ENCODE measurements around the gene FAM50B.

FAM50B gene

GRCh38 chr6:3841066-3841454 lies 8.1 kb upstream of the FAM50B start:
- DNase-seq (ENCODE audit: insufficient read length, low spot score) (no peak), FAIRE-seq (no peak)
- no peak for TF ChIP-seq CTCF (IDR thresholded peaks at IDR 0.05; ENCODE audit: insufficient read depth, missing control alignments)

- DNase-seq (ENCODE audit: insufficient read length, low spot score) (no peak), FAIRE-seq (no peak)
- TF ChIP-seq CTCF (IDR thresholded peaks at IDR 0.05; ENCODE audit: insufficient read depth, missing control alignments): no peak
Observed at GRCh38 chr6:3841711-3842565, 7.2 kb upstream of the FAM50B start.

- DNase-seq (ENCODE audit: insufficient read length, low spot score) (no peak), FAIRE-seq (no peak)
- TF ChIP-seq CTCF (IDR thresholded peaks at IDR 0.05; ENCODE audit: insufficient read depth, missing control alignments): no peak
Observed at GRCh38 chr6:3843379-3844096, 5.6 kb upstream of the FAM50B start.

GRCh38 chr6:3844097-3844463 lies 5.1 kb upstream of the FAM50B start:
- TF ChIP-seq CTCF (IDR thresholded peaks at IDR 0.05; ENCODE audit: insufficient read depth, missing control alignments): no peak
- DNase-seq (ENCODE audit: insufficient read length, low spot score): no peak
- no peak for FAIRE-seq

- no peak for FAIRE-seq
- no peak for TF ChIP-seq CTCF (IDR thresholded peaks at IDR 0.05; ENCODE audit: insufficient read depth, missing control alignments)
- no peak for DNase-seq (ENCODE audit: insufficient read length, low spot score)
Observed at GRCh38 chr6:3847521-3847920, 1.7 kb upstream of the FAM50B start.

- no peak for TF ChIP-seq CTCF (IDR thresholded peaks at IDR 0.05; ENCODE audit: insufficient read depth, missing control alignments)
- FAIRE-seq (no peak), DNase-seq (ENCODE audit: insufficient read length, low spot score) (no peak)
Observed at GRCh38 chr6:3848380-3848779, 793 bp upstream of the FAM50B start.
